GM12801 (cell line): ENCODE results near the gene EIF4EBP2.

ENCODE experiments used
- TF ChIP-seq, protein P1 (sequence below): IDR thresholded peaks from one replicate; pipeline ENCODE4 v1.5.1; 2011; ENCODE audit warnings: control low read depth; ENCODE audit not compliant: insufficient read length; ENCODE audit errors: extremely low read depth

The EIF4EBP2 gene

DNA sequence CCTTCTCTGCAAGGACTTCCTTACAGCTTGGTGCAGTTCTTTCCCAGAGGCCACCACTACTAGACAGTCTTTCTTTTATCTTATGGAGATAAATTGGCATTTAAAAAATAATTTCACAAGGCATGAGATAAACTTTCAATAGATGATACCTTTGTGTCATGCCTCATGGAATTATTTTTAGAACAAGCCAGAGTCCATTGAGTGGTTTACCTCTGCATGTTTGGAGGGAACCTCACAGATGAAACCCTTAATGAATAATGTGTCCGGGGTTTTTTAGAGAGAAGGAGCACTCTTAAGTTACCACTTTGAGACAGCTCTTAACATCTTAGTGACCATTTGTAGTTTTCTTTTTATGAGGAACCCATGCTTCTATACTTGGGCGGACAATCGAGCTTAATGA is 20.4 kb downstream of the EIF4EBP2 start:
- TF ChIP-seq, protein P1, sequence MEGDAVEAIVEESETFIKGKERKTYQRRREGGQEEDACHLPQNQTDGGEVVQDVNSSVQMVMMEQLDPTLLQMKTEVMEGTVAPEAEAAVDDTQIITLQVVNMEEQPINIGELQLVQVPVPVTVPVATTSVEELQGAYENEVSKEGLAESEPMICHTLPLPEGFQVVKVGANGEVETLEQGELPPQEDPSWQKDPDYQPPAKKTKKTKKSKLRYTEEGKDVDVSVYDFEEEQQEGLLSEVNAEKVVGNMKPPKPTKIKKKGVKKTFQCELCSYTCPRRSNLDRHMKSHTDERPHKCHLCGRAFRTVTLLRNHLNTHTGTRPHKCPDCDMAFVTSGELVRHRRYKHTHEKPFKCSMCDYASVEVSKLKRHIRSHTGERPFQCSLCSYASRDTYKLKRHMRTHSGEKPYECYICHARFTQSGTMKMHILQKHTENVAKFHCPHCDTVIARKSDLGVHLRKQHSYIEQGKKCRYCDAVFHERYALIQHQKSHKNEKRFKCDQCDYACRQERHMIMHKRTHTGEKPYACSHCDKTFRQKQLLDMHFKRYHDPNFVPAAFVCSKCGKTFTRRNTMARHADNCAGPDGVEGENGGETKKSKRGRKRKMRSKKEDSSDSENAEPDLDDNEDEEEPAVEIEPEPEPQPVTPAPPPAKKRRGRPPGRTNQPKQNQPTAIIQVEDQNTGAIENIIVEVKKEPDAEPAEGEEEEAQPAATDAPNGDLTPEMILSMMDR, result no peak

GRCh38 chr10:70425096-70425495 is 21.2 kb downstream of the EIF4EBP2 start:
- TF ChIP-seq, protein P1, result no peak

GRCh38 chr10:70426823-70427222 is 22.9 kb downstream of the EIF4EBP2 start:
- TF ChIP-seq, protein P1, result no peak

- TF ChIP-seq, protein P1, result no peak
Measured at GRCh38 chr10:70430493-70431445, 26.8 kb downstream of the EIF4EBP2 start.

DNA sequence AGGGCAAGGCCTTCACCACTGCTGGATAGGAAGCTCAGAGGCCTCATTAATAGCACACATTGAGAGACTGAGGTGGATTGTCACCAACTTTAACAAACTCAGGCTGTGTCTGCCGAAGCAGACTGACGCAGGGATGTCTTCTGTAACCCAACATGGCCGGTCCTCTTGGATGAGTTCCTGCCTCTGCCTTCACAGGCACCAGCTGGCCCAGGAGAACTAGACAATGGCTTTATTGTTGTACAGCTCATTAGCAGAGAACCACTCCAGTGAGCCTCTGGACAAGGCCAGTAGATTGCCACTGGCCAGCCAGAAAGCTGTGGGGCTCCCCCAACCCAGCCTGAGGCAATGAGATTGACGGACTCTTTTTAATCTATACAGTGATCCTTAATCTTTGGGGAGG is 28.2 kb downstream of the EIF4EBP2 start:
- TF ChIP-seq, protein P1, result no peak

- TF ChIP-seq, protein P1, result no peak
Measured at GRCh38 chr10:70432561-70433263, 28.8 kb downstream of the EIF4EBP2 start.

- TF ChIP-seq, protein P1, result no peak
Measured at GRCh38 chr10:70433581-70434280, 29.8 kb downstream of the EIF4EBP2 start.
